NCI-H2081 treated with DMSO at 0.1 percent for 48 hours (cell line): Measurements from ENCODE around the gene DOCK1.

ENCODE experiments used
- DNase-seq: peaks from one replicate; lab custom pipeline; 2025; lab: John Stamatoyannopoulos, UW

The DOCK1 gene

DNA sequence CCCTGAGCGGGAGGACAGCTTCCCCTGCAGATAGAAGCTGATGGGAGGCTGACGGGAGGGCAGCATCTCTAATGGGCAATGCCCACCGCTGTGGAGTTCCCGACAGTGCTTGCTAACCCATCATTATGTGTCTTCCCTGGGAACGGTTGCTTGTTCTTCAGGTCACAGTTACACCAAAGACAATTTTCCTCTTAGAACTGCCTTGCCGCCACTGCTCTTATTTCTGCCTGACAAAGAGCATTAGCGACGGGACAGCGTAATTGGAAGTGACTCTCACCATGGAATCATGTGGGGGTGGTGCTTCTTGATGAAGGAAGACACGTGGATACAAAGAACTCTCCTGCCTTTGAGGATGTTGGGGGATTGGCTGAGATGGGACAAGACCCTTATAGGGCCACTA, 562.6 kb downstream of the DOCK1 start:
- DNase-seq, result no peak

DNA sequence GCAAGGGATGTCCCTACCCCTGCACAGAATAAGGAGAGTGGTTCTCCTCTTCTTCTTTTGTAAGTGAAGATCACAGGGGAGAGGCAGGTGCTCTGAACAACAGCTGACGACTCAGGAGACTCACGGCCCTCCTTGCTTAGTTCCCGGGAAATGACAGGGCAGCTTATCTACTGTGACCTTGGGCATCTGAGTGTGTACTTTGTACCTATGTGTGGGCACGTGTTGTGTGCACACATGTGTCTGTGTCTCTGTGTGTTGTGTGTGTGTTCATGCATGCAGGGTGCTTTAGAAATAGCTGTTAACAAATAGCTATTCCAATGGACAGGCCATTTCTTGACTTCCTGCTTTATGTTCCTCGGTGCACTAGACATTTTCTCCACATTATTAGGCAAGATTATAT, 563.4 kb downstream of the DOCK1 start:
- DNase-seq, result no peak

DNA sequence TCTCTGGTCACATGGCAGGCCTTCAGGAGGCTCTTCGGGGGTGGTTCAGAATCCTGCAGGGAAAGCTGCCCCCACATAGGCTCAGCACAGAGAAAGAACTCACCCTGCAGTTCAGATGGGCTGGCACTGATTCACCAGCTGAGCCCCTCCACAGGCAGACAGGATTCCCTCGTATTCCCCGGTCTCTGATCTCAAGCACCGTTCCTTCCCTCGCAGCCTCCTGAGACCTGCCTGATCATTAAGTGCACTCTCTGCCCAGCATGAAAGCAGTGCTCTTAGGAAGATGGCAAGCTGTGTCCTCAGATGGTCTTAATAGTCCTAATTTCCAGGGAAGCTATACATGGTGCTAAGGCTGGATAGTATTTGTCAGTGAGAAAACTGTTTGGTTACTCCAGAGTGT, 565.7 kb downstream of the DOCK1 start:
- no peak for DNase-seq

DNA sequence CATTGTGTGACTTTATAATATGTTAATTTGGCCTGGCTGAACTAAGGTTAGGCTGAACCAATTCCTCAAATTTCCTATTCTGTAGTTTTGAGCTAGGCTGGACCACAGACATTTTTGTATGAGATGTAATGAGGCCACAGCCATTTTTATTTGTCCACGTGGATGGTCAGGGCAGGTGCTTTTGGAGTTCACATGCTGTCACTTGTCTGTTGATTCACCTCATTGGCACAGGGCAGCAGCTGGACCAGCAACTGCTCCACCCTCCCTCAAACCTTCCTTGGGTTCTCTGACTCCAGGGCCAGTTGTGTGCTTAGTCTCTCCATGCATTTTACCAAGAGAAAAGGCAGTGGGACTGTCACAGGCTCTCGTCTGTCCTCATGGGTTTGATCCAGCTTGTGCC, 567.7 kb downstream of the DOCK1 start:
- DNase-seq, result no peak

DNA sequence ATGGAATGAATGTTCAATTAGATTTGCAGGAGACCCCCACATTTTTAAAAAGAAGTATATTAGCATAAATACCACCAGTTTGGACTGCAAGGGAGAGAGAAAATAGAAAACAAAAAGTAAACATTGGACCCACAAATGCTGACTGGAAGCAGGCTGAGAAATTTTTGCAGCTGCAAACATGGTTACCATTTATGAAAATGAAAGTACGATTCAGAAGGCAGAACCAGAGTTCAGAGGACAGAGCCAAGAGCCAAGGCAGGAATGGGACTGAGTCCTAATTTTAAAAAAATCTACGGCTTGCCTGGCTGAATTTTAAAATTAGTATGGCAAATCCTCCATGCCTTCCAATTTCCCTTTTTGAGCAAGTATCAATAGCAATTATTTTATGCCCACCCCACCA, 569.3 kb downstream of the DOCK1 start:
- no peak for DNase-seq

DNA sequence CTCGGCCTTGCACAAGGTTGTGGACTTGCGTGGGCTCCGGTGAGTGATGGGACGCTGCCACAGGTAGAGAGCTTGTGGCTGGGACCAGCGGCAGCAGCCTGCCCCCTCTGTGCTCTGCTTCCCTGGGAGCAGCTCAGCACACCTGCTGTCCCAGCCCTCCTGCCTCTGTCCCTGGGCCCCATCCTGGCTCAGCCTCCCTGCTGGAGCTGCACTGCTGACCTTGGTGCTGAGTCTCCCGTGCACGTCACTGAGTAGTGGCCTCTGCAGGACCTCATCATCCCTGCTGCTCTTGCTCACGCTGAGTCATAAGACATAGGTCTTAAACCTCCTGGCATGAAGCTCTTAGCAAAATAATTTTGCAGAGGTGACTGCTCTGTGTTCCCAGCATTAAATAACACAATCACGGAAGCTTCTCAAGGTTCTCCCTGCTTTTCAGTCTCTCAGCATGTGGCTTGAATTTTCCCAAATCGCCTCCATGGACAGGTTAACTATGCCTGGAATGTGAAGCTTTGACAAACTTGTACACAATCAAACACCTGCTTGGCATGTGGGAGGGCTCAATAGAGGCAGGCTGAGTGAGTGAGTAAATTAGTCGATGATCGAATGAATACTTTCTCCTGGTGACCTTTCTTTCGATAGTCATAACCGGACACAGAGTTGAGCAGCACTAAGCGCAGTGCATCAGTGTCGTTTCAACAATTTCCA, 580.1 kb downstream of the DOCK1 start:
- DNase-seq, result no peak

DNA sequence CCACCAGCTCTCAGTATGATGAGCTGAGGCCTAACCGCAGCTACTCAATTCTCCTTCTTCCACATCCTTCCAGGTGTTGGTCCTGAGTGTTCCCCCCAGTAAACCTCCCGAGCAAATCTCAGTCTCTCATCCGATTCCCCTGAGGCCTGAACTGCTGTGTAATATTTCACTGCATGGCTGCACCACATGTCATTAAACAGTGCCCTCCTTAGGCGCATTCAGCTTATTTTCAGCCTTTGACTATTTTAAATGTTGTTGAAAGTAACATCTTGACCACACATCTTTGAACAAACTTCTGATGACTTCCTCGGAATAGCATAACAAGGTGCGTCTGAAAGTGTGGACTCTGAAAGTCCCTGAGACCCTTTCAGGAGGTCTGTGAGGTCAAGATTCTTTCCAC, 581.1 kb downstream of the DOCK1 start:
- DNase-seq, result no peak

DNA sequence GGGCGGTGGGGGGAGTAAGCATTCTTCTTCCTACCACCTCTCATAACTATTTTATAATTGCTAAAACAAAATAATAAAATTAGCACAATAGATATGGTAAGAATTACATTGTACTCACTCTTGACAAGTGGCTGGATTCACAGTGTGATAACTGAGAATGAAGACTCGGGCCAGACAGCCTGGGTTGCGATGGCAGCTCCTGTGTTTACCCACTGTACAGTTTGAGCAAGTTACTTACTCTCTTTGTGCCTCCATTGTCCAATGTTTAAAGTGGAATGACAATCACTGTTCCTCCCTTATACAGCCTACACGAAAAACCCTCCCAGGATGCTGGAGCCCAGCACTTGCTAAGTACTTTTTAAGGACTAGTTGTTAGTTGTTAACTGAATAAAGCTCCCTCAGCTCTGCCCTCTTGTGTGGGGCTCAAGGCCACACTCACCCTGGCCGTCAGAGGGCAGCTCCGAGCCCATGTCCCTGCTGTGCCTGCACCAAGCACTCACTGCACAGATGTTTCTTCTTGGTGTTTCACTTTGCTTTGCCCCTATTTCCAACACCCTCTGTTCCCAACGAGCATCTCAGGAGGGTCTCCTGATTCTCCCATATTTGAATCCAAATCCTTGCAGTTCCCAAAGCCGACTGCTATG, 587.5 kb downstream of the DOCK1 start:
- DNase-seq, result no peak

DNA sequence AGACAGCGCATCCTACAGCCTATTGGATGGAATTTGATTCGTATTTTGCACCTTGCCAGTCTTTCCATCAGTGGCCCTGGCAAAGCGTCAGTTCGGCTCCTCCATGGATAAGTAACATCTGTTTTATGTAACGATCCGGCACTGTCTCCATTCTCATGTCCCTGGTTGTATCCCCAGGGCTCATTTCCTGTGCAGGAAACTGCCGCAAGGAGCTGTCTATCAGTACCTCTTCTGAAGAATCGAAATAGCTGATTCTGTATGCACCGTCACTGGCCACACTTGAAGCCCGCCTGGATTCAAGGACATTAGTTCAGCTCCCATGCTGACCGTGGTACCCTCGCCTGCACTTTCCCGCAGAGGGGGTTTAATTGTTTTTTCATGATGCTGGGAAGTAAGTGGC, 590.8 kb downstream of the DOCK1 start:
- DNase-seq, result no peak

DNA sequence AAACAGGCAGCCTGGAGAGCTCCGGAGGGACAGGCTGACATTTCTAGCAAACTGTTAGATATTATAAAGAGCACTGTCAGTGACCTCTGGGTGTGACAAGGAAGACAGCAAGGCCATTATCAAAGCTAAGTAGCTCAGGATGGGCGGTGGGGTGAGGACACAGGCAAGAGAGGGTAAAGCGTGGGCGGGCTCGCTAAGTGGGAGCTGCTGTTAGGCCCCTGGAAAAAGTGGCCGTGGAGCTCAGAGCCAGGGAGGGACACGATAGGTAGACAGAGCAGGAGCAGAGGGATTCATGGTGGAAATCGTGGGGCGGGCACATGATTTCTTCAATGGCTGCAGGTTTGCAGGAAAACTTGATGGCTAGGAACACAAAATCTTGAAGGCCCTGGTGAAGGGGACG, 592.5 kb downstream of the DOCK1 start:
- DNase-seq, result no peak

DNA sequence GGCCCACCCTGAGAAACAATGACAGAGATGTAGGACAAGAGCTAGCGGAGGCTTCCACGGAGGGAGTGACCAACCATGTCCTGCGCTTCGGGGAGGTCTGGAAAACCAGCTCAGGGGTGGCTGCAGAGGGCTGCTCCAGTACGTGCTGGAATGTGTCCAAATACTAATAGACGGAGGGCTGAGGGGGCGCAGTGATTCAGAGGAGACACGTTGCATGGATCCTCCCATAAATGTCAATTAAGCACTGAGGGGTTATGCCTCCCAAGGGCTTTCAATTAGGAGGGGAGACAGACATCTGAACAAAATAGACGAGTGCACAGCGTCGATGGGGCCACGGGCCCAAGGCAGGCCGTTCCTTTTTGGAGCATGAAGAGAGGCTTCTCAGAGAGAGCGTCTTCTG, 592.9 kb downstream of the DOCK1 start:
- DNase-seq, result no peak

DNA sequence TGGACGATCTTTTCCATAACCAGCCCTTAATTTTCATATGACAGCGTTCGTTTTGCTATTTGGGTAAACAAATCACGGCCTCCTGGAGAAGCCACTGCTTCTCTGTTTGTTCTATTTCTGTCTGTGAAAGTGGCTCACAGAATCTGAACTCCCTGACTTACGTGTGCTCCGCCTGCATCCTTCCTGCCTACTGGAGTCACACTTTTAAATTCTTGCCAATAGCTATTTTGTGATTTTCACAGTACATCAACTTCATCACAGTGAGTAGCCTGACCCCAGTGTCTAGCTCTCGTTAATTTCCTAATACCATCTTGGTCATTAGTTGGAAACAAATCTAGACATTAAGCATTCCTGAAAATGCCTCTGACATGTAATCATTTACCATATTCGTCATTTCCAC, 594.9 kb downstream of the DOCK1 start:
- DNase-seq, result no peak
